A673 (cell line): ENCODE measurements around the gene LCE3D. TPM values are rescaled to one million over a fixed set of nuclear protein-coding genes. Genes with fewer than 3 reads are reported as not detected.

Experiments used
- BruUV-seq: library from RNA; stranded (reverse); fragments of 400-500 nt; replicated peaks from 2 replicates; lab custom pipeline; 2021; lab: Mats Ljungman, UMichigan
- CTCF ChIA-PET: fragments of 300-600 bp; sonication (Branson Sonifier 250); formaldehyde crosslinking; loops from one replicate; lab custom pipeline; 2022; ENCODE audit warnings: antibody characterized with exemption; lab: Charles Lee
- POLR2A ChIA-PET: fragments of 300-600 bp; sonication (Branson Sonifier 250); formaldehyde crosslinking; loops from one replicate; lab custom pipeline; 2022; ENCODE audit warnings: antibody characterized with exemption; ENCODE audit not compliant: low non-redundant PET; lab: Charles Lee
- DNase-seq: peaks from one replicate; pipeline ENCODE4 v3.0.0-alpha.2; 2015; ENCODE audit warnings: low spot score
- H3K27ac ChIP-seq: fragments of 200-600 bp; sonication (generic); 2 replicates; pipeline ENCODE4 v1.5.1; 2016; ENCODE audit warnings: mixed run types, low read depth, mild to moderate bottlenecking, mixed read lengths, antibody characterized with exemption, low read length; ENCODE audit not compliant: poor library complexity, severe bottlenecking
- H3K27me3 ChIP-seq: fragments of 200-600 bp; sonication (generic); replicated peaks from 2 replicates; pipeline ENCODE4 v1.6.1; 2017; ENCODE audit warnings: mixed run types, low read depth, mild to moderate bottlenecking, mixed read lengths, antibody characterized with exemption, low read length; ENCODE audit not compliant: insufficient read depth, poor library complexity
- H3K36me3 ChIP-seq: fragments of 200-600 bp; sonication (generic); 2 replicates; pipeline ENCODE4 v1.6.1; 2016; ENCODE audit warnings: mixed run types, mild to moderate bottlenecking, mixed read lengths, antibody characterized with exemption, low read length; ENCODE audit not compliant: insufficient read depth, poor library complexity, severe bottlenecking
- H3K4me1 ChIP-seq: fragments of 200-600 bp; sonication (generic); 2 replicates; pipeline ENCODE4 v1.6.1; 2017; ENCODE audit warnings: mixed run types, mild to moderate bottlenecking, mixed read lengths, antibody characterized with exemption, low read length; ENCODE audit not compliant: insufficient read depth, poor library complexity, severe bottlenecking
- H3K4me3 ChIP-seq: fragments of 200-600 bp; sonication (generic); 2 replicates; pipeline ENCODE4 v1.5.1; 2016; ENCODE audit warnings: low read depth, mixed run types, mild to moderate bottlenecking, mixed read lengths, low read length; ENCODE audit not compliant: poor library complexity, severe bottlenecking
- H3K9me3 ChIP-seq: fragments of 200-600 bp; sonication (generic); 2 replicates; pipeline ENCODE4 v1.6.1; 2016; ENCODE audit warnings: mixed run types, low read depth, mild to moderate bottlenecking, mixed read lengths, antibody characterized with exemption, low read length; ENCODE audit not compliant: poor library complexity, severe bottlenecking
- CTCF ChIP-seq: fragments of 300-800, 200-600 bp; sonication (generic); conservative IDR thresholded peaks from 2 replicates; pipeline ENCODE4 v1.5.1; 2017; ENCODE audit warnings: low read depth, mild to moderate bottlenecking, antibody characterized with exemption, low read length, moderate library complexity, mixed read lengths
- EZH2 ChIP-seq: fragments of 200-600 bp; sonication (generic); IDR thresholded peaks from 2 replicates; pipeline ENCODE4 v1.6.1; 2017; ENCODE audit warnings: borderline replicate concordance, low read depth, mild to moderate bottlenecking, mixed read lengths, antibody characterized with exemption, low read length; ENCODE audit not compliant: poor library complexity, severe bottlenecking
- intact Hi-C: fragments of 100-400 bp; cut with micrococcal nuclease; formaldehyde crosslinking; loops from one replicate; pipeline ENCODE4 v1.10.0; 2022; ENCODE audit not compliant: unreplicated experiment
- total RNA-seq: library from RNA; stranded (reverse); gene quantifications from 2 replicates; pipeline ENCODE4 v1.2.3, GENCODE V29; 2021

Gene LCE3D
- total RNA-seq, 1 experiment from 2014 or later: not detected

- Histone ChIP-seq H3K36me3 (no peaks in the 10 kb centered on the region), H3K27me3 (no peaks in the 10 kb centered on the region), H3K4me1 (no peaks in the 10 kb centered on the region), H3K4me3 (no peak overlapping the region), H3K9me3 (no peaks in the 10 kb centered on the region), H3K27ac (no peak overlapping the region)
- peak; percentile 3 for DNase-seq
- POLR2A ChIA-PET: no interaction called here
- TF ChIP-seq CTCF (peak; percentile 36), EZH2 (no peak)
- no TSS peak for BruUV-seq
- CTCF ChIA-PET: no interaction called here
- intact Hi-C loops: no loop called here
Measured at GRCh38 chr1:152543820-152544219, 36.5 kb downstream of the LCE3D start.

GRCh38 chr1:152539901-152540300 lies 40.4 kb downstream of the LCE3D start:
- TF ChIP-seq EZH2 (no peak), CTCF (no peak)

GRCh38 chr1:152537496-152537895 lies 42.8 kb downstream of the LCE3D start:
- ChIA-PET CTCF (no interaction called here), POLR2A (no interaction called here)
- no peaks in the 10 kb centered on the region for H3K4me1 ChIP-seq
- TF ChIP-seq CTCF: no peak
- TF ChIP-seq EZH2: no peak
- intact Hi-C loops: no loop called here
- H3K9me3 ChIP-seq: no peaks in the 10 kb centered on the region
- no peaks in the 10 kb centered on the region for H3K27me3 ChIP-seq
- no peak overlapping the region for H3K4me3 ChIP-seq
- H3K27ac ChIP-seq: no peak overlapping the region
- no peak for DNase-seq
- no TSS peak for BruUV-seq
- H3K36me3 ChIP-seq: no peaks in the 10 kb centered on the region

More at GRCh38 chr1:152539901-152540300, 40.4 kb downstream of the LCE3D start:
- no peak for DNase-seq
- Histone ChIP-seq H3K9me3 (no peaks in the 10 kb centered on the region), H3K4me1 (no peaks in the 10 kb centered on the region), H3K27me3 (no peaks in the 10 kb centered on the region), H3K4me3 (no peak overlapping the region), H3K27ac (no peak overlapping the region), H3K36me3 (no peaks in the 10 kb centered on the region)
- intact Hi-C loops: no loop called here
- ChIA-PET POLR2A (no interaction called here), CTCF (no interaction called here)
- BruUV-seq: no TSS peak
